ENCODE measurements around the gene TTLL8.

The TTLL8 gene

DNA sequence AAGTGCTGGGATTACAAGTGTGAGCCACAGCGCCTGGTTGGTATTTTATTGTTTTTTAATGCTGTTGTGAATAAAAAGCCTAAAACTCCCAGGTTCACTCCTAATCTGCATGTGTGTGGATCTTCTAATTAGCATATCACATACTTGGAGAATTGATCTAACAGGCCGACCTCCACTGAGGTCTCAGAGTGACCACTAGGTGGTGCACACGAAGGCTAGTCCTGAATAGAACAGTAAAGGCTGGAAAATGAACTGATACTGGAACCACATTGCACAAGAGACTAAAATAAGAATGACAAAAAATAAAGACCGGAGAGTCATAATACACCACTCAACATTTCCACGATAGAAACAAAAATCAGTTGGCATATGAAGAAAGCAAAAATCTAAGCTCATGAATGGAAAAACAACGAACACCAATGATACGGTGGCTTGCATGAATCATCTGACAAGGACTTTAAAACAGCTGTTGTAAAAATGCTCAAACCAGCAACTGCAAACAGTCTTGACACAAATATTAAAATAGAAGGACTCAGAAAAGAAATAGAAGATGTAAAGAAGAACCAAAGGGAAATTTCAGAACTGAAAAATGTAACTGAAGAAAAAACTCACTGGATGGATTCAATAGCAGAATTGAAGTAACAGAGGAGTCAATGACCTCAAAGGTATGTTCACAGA, 78.4 kb downstream of the TTLL8 start:
- DNase-seq = no peak

DNA sequence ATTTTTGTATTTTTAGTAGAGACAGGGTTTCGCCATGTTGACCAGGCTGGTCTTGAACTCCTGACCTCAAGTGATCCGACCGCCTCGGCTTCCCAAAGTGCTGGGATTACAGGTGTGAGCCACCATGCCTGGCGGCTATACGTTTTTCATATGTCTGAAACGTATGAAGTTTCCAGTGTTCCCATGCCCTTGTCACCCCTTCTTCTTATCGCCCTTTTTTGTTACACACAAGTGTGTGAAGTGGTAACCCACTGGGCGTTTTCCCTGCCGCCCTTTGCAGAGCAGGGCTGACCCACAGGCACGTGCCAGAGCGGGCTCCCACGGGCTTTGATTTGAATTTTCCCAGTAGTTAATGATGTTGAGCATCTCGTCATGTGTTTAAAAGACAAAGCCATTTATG, 80.5 kb downstream of the TTLL8 start:
- DNase-seq = no peak

DNA sequence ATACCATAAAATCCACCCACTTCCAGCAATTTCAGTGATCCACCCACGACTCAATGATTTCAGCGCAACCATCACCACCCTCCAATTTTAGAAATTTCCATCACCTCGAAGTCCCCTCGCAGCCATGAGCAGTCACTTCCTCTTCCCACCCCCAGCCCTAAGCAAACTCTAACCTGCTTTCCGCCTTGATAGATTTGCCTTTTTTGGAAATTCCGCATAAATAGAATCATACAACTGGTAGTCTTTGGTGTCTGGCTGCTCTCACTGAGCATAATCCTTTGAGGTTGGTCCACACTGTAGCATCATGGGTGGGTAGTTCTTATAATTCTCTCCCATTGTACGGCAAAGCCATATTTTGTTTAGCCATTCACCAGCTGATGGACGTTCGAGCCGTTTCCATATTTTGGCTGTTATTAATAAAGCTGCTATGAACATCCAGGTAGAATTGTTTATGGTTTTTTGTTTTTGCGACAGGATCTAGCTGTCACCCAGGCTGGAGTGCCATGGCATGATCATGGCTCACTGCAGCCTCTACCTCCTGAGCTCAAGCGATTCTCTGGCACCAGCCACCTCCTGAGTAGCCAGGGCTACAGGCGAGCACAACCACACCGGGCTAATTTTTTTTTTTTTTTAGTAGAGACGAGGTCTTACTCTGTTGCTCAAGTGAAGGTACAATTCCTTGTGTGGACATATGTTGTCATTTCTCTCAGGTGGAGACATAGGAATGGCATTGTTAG, 81.5 kb downstream of the TTLL8 start:
- no peak for DNase-seq

DNA sequence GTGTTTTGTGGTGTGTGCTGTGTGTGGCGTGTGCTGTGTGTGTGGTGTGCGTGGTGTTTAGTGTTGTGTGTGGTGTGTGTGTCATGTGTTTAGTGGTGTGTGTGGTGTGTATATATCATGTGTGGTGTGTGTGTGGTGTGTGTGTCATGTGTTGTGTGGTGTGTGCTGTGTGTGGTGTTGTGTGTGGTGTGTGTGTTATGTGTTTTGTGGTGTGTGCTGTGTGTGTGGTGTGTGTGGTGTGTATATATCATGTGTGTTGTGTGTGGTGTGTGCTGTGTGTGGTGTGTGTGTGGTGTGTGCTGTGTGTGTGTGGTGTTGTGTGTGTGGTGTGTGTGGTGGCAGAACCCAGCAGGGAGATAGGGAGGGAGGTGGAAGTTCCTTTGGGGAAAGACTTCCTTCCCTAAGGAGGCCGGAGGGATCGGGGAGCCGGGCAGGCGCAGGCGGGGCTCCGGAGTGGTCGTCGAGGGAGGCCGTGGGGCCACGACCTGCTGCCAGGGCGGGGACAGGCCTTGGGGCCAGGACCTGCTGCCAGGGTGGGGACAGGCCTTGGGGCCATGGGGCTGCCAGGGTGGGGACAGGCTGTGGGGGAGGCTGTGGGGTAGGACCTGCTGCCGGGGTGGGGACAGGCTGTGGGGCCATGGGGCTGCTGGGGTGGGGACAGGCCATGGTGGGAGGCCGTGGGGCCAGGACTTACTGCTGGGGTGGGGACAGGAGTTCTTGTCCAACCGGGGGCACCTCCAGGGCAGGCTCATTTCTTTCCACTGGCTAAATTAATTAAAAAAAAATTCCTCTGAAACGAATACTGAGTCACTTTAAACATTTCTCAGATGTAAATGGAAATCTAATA, 82.3 kb downstream of the TTLL8 start:
- DNase-seq = no peak

DNA sequence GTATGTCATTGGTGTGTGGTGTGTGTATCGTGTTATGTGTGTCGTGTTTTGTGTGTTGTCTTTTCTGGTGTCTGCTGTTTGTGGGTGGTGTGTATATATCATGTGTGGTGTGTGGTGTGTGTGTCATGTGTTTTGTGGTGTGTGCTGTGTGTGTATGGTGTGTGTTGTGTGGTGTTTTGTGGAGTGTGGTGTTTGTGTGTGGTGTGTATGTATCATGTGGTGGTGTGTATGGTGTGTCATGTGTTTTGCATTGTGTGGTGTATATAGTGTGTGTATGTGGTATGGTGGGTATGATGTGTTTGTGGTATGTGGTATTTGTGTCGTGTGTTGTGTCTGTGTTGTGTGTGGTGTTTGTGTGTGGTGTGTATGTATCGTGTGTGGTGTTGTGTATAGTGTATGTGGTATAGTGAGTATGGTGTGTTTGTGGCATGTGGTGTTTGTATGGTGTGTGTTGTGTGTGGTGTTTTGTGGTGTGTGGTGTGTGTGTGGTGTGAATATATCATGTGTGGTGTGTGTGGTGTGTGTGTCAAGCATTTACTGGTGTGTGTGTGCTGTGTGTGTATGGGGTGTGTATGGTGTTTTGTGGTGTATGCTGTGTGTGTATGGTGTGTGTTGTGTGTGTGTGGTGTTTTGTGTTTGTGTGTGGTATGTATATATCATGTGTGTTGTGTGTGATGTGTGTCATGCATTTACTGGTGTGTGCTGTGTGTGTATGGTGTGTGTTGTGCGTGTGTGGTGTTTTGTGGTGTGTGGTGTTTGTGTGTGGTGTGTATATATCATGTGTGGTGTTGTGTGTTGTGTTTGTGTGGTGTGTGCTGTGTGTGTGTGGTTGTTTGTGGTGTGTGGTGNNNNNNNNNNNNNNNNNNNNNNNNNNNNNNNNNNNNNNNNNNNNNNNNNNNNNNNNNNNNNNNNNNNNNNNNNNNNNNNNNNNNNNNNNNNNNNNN, 84.8 kb downstream of the TTLL8 start:
- no peak for DNase-seq

DNA sequence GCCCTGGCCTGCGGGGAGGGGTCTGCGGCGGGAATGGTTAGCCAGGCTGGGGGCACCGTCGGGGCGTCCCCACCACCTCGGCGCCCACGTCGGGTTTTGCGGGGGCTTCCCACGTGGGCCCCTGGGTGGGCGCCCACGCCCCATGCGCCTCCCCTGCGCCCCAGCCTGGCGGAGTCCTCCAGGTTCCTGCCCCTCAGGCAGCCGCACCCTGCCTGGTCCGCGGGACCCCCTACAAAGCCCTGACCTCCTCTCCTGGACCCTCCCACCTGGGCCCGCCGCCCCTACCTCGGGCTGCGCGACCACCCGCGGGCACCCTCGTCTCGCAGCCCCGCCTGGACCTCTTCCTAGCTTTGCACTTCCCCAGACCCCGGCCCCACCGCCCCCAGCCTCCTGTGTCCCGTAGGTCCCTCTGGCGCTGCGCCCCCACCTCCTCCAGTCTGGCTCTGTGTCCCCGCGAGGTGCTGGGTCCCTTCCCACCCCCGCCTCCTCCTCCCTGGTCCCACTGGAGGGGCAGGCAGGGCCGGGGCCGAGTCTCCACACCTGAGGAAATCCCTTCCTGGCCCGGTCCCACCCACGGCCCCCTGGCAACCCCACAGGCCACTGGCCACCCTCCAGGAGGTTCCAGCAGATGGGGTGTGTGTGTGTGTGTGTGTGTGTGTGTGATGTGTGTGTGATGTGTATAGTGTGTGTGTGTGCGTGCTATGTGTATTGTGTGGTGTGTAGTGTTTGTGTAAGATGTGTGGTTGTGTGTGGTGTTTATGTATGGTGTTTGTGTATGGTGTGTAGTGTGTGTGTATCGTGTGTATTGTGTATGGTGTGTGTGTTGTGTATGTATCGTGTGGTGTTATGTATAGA, 85.7 kb downstream of the TTLL8 start:
- no peak for DNase-seq

DNA sequence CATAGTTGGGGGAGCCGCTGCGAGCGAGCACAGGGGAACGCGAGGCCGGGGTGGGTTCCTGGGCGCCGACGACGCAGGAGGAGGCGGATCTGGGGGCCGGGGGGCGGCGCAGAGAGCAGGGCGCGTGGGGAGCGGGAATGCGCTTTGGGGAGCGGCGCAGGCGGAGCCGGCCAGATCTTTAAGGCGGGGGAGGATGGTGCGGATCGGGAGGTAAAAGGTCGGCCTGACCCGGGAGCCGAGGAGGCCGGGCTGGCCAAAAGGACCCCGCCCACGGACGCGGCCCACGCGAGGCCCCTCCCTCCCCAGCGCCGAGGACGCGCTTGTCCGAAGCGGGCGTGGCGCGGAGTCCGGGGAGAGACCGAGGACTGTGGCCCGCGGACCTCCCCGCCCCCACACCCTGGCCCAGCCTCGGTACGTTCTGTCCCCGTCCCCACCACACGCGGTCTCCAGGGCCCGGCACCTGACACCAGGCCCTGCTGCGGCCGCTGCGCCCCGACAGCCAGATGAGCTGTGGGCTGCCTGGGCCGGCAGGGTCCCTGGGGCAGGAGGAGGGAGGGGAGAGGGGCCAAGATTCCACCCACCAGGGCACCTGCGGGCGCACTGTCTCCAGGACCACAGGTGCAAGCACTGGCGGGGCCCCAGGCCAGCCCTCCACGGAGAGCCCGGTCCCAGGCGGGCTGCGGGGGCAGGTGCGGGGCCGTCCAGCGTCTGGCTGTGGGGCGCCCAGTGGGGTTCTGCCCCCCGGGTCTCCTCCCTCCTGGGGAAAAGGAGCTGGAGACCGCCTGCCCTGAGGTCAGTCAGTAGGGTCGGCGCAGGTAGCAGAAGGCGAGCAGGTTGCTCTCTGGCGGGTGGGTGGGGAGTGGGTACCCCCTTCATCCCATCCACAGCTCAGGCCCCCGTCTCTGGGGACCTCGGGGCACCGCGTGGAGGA, 86.6 kb downstream of the TTLL8 start:
- no peak for DNase-seq

DNA sequence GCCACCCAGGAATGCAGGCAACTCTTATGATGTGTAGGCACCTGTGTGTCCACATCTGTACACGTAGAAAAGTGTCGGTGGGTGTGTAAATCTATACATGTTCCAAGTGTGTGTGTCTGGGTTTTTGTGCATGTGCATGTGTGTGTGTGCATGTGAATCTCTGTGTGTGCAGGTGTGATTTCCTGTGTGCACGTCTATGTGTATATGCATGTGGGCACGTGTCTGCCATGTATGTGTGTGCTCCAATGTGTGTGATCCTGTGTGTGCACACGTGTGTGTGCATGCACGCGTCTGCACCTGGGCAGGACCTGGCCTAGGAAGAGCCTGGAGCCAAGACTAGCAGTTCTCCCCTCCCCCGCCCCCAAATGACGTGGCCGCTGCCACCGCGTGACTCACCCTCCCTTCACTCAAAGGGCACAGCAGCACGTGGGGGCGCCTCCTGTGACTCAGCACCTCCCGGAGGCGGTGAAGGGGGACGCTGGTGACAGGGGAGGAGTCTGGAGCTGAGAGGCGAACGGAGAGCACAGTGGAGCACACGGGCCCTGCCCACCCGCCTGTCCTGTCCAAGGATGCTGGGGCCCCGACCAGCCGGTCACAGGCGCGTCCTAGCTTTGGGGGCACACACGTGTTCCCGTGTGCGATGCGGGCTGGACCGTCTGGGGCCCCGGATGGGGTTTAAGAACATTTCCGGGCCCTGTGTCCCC, 87.4 kb downstream of the TTLL8 start:
- no peak for DNase-seq

DNA sequence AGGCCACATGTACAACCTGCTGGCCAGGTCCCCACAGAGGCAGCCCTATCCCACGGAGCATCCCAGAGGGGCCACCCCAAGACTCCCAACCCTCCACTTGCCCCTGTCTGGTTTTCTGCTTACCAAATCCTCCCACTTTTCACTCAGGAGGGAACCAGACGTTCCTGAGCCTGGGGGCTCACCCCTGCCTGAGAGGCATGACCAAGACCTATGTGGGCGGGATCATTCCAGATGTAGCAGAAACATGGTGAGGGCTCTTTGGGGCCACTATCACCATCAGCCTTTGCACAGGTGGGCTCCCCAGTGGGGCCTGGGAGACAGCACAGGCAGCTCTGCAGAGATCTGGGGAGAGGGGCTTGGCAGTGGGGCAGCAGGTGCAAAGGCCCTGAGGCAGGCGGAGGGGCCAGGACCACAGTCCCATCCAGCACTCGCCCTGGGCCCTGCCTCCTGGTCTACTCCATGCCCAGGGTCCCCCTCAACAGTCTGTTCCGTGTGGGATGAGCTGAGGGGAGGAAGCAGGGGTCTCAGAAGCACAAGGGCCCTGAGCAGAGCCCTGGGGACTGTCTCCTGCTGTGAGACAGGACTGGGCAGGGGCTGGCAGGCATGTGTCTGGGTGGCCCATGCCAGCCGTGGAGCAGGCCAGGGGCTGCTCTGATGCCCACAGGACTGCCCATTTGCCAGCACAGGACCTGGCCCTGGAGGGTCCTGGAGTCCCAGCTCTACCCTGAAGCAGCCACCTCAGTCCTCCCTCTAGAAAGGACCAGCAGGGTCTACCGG, 88.2 kb downstream of the TTLL8 start:
- DNase-seq = no peak

DNA sequence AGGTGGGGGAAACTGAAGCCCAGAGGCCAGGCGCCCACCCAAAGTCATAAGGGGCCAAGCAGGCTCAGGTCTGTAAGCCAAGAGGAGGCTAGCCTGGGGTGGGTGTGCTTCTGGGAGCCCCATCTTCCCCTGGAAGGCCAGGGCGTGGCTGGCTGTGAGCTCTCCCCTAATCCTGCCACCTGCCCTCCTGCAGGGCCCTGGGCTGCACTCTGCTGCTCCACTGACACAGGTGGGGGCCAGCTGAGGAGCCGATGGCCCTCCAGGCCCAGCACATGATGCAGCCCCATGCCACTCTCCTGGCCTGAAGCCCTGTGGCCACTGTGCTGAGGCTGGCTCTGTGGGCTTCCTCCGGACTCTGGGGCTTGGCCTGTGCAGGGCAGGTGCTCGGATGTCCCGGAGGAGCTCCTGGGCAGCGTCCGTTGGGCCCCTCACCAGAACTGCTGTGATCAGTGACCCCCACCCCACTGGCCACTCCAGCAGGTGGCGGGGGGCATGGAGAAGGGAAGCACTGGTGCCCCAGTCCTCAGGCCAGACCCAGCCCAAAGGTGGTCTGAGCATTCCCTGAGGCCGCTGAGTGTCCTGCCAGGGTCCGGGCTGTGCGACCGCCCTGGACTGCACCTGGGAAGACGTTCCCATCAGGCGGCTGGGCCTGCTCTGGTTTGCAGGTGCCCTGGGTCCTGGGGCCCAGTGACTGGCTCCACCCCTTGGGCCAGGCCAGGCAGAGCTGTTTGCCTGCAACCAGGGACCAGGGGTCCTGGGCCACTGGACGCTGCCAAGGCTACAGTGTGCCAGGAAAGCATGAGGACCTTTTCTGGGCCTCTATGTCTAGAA, 89.1 kb downstream of the TTLL8 start:
- DNase-seq = no peak
